HG03159 (cell line): Measurements from ENCODE around the gene ACBD5.

Source experiments
- ATAC-seq: cut with Tn5 transposase; IDR thresholded peaks from one replicate; pipeline ENCODE4 v1.9.1; 2021; ENCODE audit warnings: mild to moderate bottlenecking, moderate library complexity; ENCODE audit not compliant: unreplicated experiment

ACBD5 gene

GRCh38 chr10:27153329-27153728, 87.3 kb downstream of the ACBD5 start:
- no peak for ATAC-seq

DNA sequence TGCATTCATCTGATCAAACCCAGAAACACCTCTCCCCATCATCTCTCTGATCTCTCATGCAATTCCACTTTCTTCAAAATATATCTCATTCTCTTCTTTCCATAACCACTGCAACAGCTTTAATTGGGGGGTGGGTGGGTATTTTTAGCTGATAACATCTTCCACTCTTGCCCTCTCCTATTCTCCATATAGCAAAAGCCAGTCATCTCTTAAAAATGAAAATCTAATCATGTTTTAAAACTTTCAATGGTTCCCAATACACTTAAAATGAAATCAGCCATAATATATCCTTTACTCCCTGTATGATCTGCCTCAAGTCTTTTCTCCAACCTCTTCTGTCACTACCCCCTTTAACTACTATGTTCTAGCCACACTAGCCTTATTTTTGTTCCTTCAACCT, 87.9 kb downstream of the ACBD5 start:
- ATAC-seq = no peak

GRCh38 chr10:27150261-27150660, 90.3 kb downstream of the ACBD5 start:
- ATAC-seq = no peak

GRCh38 chr10:27147701-27148100, 92.9 kb downstream of the ACBD5 start:
- ATAC-seq = no peak

DNA sequence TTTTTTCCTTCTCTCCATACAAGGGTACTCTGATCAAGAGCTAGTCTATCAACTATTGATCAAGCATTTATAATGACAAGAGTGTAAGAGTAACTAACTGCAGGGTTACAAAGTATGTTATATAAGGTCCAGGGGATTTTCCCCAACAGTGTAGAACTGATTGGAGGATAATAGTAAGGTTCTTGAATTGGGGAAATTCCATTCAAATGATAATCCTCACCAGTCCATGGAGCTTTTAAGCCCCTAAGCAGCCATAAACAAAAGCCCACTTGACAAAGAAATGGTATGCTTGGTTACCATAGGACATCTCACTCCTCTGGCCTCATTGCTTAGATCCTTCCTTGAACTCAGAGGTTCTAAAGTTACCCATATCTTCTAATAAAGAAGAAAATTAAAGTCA, 94.7 kb downstream of the ACBD5 start:
- no peak for ATAC-seq
